NCI-H1048 (cell line): ENCODE results near the gene LHPP.

Experiments used
- DNase-seq: peaks from one replicate; lab custom pipeline; 2025; lab: John Stamatoyannopoulos, UW

LHPP gene

DNA sequence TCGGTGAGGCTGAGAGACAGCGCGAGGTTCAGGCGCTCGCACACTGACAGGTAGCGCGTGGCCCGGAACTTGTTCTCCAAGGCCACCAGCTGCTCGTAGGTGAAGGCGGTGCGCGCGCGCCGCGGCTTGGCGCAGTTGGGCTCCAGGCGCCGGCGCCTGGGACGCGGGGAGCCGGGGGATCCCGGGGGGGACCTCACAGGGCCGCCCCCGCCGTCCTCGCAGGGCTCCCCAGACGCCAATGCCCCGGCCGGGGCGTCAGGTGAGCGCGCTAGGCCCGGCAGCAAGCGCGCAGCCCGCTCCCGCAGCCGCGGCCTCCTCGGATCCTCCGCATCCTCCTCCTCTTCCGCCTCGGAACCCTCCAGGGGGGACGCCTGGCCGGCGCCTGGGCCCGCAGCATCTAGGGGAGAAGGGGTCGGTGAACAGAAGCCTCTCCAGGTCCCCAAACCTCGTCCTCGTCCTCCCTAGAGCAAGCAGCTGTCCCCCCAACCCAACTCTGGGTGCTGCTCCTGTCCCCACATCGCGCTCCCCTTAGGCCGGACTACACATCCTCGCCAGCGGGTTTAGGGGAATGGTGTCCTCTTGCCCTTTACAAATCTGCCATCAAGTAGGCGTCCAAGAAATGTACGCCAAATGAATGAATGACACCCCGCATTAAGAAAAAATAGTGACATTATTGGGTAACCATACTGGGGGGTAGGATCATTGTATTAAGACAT, 13.7 kb upstream of the LHPP start:
- DNase-seq: no peak

DNA sequence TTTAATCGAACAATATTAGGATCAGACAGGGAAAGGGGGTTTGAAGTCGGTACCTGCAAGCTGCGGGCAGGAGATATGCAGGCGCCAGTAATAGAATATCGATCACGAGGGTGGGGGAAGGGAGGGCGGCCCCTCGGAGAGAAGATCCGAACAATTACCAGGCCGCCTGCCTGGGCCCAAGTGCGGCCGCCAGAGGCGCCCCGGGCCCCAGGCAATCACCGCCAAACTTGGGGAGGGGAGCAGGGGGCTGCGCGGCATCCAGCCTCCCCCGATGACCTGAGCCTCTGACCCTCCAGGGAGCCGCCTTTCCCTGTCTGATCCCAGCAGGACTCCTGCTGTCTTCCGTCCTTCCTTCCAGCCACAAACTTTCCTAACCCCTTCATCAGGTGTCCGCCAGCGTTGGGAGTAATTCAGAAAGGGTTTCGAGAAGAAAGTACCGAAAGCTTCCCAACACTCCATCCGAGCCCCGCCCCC, 12.9 kb upstream of the LHPP start:
- no peak for DNase-seq

DNA sequence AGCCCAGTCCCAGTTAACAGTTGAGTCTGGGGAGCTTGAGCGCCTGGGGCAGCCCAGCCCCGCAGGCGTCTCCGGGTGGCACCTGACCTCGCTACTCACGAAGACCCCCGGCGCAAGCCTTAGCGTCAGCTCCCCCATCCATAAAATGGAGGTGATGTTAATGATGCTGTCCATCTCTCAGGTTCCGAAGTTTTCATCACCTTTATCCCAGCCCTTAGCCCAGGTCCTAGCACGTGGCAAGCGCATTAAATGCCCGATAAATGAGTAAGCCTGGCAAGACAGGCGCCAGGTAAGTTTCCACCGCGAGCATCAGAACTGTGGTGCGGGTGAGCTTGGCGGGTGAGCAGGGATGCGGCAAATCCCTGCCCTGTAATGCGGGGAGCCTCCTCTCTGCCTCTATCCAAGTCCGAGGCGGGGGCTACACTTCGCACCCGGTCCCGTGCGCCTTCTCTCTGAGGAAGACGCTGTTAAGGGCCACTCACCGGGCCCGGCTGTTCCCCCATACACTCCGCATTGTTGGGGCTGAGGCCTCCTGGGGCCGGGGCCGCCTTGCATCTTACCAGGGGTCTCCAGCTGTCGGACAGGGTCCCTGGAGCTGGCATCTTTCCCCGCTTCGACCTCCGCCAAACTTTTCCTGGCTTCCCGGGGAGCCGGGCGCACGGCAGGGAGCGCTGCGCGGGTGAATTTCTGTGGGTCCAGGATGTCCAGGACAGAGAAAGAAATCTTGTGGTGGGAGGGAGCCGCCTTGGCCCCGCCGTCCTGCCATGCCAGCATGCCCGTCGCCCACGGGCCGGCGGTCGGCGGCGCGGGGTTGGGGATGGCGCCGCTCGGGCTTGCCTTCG, 12.2 kb upstream of the LHPP start:
- DNase-seq: no peak

DNA sequence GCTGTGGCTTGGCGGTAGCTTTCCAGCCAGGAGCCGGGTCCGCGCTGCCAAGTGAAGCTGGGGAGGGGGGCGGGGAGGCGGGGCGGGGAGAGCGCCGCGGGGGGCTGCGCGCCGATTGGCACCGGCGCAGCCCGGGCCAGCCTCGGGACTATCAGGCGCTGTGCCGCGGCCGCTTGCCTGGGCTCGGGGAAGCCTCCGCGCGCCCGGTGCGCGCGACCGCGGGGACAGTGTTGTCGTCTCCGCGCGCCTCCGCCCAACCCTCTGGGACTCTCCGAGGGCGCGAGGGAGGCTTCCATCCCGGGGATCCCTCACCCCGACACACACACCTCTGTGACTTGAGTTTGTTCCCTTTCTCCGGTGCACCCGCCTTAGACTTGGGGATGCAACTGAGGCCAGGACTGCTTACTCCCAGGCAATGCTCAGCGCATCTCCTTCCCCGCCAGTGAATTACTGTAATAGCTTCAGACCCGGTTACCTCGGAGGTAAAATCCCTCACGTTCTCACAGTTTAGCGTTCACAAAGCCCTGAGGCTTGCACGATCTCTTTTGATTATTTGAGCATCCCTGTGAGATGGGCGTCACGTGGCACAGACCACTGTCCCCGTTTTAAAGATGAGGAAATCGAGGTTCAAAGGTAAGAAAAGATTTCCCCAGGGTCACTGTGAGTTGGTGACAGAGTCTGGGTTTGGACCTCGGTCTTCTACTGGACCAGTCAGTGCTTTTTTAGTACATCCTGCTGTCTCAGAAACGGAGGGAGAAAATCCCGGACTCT, 11.4 kb upstream of the LHPP start, which contains the start of gene NKX1-2:
TSS of gene NKX1-2 (minus strand) at position 24 of the 771 bp plus-strand sequence. CDS start 92 bp downstream, outside the sequence.
- DNase-seq: no peak

DNA sequence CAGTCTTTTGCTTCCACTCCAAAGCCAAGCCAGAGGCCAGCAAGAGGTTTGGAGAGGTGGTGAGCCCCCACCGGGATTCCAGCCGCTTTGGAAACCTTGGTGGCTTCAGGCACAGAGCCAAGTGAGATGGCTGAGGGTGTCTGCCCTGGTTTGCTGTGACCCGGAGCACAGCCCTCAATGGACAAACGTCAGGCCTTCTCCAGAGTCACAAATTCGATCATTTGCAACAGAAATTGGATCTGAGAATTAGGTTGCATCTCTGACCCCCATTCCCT, 10.9 kb upstream of the LHPP start:
- DNase-seq: no peak

DNA sequence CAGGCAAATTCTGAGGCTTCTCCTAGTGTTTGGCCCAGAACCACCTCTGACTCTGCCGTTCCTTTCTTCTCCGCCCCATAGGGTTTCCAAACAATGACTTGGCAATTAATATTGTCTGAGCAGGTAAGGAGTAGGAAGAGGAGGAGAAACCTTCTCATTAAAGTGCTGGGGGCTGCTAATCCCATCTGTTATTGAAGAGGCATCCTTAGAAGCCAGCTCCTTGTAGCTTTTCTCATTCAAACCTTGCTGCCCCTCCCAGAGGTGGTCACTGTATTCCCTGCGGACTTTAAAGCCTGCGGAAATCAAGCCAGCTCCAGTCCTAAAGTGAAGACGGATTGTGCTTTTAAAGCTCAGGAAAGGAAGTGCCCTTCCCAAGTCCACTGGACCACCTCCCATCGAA, 10.3 kb upstream of the LHPP start:
- DNase-seq: no peak

DNA sequence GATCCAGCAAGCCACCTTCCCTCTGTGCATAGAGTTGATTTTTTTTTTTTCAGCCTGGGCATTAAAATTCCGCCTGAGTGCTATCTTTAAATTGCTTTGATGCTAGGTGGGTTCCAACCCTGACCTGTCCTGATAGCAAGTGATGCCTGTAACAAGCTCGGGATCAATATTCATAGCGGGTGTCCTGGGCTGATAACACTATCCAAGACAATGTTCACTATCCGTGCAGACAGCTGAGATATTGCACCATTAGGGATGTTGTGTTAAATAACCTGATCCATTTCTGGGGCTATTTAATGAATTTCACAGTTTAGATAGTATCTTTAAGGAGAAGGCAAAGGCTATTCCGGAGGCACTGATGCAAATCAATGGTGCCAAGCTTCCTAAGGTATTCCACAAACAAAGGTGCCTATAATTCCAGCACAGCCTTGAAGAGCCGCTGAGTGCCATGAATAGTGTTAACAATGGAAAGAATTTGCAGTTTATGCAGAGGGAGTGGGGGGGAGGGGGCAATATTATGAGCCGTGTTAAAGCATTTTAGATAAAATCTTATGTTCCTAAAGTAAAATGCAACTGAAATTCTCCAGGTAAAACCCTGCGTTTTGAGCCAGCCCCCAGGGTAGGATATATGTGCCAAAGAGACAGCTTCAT, 7.5 kb upstream of the LHPP start:
- no peak for DNase-seq

DNA sequence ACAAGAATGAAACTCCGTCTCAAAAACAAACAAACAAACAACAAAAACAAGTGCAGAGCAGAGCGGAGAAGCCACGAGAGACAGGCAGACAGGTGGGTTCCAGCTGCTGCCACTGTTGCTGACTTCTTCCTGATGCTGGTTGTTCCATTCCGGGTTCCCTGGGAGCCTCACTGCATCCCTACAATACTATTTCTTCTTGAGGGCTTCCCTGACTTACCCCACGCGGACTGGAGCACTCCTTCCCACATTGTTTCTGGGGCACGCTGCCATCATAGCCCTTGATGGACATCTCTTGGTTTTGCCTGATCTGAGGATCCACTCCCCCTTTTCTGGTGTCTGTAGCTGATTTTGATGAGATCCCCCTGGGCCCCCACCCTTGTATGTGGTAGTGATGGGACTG, 6.2 kb upstream of the LHPP start:
- no peak for DNase-seq

DNA sequence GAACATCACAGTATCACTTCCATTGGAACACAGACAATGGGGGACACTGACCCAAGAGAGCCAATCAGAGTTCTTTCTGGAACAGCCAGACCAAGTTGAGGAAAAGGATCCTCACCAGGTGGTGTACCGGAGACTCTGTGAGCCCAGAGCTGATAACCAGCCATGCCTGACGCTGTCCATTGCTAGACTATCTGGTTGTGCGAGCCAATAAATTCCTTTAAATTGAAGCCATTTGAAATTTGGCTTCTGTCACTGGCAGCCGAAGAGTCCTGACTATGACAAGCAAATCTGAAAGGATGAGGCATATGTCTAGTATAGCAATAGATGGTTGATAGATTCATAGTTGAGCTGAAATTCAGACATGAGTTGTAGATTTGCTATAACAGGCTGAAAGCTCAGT, 3.1 kb upstream of the LHPP start:
- no peak for DNase-seq

DNA sequence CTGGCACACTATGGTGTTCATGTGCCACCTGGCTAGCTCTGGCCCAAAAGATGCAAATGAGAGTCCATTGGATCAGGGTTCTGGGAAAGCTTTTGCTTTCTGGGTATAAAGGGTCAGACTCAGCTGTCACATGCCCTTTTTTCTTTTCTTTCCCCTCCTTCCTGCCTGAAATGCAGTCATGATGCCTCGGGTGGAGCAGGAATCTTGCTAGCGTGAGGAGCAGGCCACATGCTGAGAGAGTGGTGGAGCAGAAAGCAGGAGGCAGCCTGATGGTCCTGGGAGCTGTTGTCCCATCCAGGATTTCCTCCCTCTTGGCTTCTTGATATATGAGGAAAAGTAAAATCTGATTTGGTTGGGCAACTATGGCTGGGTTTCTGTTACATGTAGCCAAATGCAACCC, 2.7 kb upstream of the LHPP start:
- no peak for DNase-seq

DNA sequence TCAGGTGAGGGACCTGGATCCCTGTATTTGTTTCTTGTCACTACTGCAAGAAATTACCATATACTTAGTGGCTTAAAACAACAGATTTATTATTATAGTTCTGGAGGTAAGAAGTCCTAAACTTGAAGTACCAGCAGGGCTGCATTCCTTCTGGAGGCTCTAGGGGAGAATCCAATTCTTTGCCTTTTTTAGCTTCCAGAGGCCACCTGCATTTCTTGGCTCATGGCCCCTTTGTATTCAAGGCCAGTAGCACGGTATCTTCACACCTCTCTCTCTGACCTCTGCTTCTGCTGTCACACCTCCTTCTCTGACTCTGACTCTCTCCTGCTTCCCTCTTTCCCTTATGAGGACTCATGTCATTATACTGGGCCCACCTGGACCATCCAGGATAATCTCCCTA, 2.2 kb upstream of the LHPP start:
- no peak for DNase-seq

DNA sequence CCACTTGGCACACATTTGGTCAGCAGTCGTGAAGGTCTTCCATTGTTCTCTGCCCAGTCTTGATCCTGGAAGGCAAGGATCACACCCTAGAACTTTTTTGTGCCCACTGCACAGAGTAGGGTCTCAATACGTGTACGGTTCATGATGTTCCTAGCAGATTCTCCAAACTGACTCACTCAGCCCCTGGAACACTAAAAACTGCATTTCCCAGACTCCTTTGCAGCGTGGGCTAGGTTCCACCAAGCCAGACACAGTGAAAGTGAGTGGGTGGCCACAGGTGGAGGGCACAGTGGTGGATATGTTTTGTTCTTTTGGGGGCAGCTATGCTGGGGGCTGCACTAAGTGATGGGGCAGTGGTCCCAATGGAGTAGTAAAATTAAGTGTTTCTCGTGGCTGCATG, 1.5 kb upstream of the LHPP start:
- DNase-seq: no peak

DNA sequence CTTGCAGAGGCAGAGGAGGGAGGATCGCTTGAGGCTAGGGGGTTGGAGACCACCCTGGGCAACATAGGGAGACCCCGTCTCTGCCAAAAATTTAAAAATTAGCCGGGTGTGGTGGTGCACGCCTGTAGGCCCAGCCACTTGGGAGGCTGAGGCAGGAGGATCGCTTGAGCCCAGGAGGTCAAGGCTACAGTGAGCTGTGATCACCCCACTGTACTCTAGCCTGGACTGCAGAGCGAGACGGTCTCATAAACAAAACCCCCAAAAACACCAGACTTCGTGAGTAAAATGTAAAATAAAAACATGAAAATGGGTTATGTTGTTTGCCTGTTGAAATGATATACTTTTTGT, 699 bp downstream of the LHPP start:
- no peak for DNase-seq

DNA sequence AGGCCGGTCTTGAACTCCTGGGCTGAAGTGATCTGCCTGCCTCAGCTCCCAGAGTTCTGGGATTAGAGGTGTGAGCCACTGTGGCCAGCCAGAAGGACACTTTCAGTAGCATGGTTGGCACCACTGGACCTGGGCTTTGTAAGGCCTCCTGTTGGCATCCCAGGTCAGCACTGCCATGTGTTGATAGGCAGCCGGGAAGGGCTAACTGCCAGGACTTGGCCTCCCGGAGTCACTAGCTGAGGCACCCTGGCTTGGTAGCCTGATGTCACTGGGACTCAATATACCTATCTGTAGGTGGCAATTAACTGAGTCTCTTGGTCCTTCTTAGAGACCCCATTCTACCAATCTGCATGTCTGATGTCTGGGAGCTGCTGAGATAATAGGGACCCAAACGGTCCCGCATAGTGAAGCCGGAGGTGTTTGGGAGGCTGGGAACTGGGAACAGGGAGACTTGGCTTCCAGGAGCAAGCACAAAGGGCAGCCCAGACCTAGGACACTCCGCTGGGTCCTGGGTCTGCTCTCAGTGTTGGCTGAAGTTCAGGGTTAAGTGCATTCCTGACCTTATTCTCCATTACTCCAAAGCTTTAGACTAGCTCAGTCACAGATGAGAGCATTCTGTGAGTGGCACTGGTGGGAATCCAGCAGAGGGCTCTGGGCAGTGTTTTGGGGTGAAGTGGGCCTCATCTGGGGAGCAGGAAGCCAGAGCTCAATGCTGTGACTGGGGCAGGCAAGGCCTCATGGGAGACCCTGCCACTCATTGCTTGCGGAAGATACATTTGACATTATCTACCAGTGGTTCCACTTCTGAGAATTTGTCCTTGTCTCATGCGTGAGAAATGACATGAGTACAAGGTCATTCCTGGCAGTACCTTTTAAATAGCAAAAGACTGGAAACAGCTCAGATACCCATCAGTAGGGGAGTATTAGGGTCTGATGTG, 2.7 kb downstream of the LHPP start:
- no peak for DNase-seq

DNA sequence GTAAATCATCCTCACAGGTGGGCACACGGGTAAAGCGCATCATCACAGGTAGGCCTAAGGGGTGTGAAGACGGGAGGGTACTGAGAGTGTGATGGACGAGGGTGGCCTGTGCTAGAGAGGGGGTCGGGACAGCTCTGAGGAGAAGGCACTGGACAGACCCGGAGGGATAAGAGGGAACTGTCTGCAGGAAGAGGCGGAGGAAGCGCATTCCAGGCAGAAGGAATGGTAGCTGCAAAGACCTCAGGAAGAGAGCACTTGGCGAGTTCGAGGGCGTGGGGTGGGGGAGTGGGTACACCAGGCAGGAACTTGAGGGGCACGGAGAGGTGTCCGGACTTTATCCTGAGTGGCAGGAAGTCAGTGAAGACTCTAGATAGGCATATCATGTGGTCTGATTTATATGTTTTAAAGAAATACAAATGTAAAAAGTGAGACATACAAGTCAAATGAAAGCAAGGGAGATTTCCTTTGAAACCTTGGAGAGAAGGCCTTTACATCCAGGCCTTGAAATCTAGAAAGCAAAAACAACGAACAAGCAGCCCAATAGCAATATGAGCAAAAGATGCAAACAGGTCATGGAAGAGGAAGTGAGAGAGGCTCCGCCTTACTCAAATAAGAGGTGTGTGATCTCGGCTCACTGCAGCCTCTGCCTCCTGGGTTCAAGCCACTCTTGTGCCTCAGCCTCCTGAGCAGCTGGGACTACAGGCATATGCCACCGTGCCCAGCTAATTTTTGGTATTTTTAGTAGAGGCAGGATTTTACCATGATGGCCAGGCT, 3.6 kb downstream of the LHPP start:
- no peak for DNase-seq

DNA sequence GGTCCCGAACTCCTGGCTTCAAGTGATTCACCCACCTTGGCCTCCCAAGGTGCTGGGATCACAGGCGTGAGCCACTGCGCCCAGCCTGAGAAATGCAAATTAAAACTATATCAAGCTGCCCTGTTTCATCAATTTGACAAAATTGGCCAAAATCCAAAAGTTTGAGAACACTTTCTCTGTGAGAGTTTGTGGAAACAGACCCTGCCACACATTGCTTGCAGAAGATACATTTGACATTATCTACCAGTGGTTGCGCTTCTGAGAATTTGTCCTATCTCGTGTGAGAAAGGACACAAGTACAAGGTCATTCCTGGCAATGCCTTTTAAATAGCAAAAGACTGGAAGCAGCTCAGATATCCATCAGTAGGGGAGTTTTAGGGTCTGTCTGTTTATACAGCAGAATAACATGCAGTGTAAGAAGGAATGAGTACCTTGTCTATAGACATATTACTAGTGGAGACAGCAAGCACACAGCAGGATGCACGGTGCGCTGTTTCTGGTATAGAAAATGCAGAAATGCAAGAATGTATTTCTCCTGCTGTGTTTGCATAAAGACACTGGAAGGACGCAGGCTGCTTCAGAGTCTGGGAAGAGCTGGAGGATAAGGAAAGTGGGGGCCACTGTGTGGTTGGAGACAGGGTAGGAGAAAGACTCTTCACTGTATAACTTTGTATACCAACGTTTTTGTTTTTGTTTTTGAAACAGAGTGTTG, 4.3 kb downstream of the LHPP start:
- DNase-seq: no peak

DNA sequence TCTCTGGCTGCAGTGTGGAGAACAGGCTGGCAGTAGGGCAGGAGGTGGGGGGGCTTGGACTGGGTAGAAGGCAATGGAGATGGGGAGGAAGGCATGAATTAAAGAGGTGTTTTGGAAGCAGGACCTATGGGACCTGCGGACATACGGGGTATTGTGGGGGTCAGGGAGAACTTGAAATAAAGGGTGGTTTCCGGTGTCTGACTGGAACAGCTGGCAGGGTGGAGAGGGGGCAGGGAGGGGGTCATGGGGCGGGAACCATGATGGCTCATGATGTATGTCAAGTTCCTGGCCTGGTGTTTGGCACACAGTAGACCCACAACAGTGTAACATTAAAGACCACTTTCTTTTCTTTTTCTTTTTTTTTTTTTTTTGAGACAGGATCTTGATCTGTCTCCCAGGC, 5.5 kb downstream of the LHPP start:
- DNase-seq: no peak

DNA sequence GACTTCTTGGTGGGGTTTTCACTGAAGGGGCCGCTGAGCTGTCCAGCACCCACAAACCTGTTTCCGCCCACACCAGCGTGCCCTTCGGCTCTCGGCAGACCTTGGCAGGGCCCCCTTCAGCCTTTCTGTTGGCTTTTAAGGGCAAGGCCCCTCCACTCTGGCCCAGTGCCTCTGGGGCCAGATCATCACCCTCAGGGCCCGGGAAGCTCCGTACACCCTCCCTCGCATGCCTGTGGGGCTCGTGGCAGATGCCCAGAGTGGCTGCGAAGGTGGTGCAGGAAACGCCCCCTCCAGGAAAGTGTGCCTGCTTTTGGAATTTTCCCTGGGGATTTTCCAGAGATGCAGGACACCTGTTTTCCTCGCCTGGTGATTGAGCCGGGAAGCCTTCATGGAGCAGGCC, 7.0 kb downstream of the LHPP start:
- DNase-seq: no peak

DNA sequence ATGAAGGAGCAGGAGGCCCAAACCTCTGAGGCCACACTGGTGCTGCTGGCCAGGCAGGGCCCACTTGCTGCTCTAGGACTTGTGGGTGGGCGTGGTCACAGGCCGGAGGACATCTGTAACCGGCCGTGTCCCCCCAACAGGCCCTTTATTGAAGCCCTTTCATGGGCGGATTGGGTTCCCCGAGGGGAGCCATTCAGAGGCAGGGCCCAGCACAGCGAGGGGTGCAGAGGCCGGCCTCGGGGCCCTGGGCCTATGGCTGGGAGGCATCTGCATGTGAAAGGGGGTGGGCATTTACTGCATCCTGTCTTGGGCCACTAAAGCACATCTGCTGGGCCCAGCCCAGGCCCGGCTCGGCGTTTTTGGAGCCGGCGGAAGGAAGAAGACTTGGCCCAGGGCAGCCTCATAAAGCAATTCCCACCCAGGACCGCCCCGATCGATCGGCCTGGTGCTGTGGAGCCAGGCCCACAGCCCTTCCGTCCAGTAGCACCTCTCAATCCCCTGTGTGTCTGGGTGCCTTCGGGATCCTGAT, 8.4 kb downstream of the LHPP start:
- no peak for DNase-seq
